K562 (cell line): Measurements from ENCODE around the gene RCC1. TPM values are rescaled to one million over a fixed set of nuclear protein-coding genes. Genes with fewer than 3 reads are reported as not detected.

ENCODE experiments used
- BCOR ChIP-seq: fragments of 450-650 bp; IDR thresholded peaks from 2 replicates; pipeline ENCODE4 v1.6.1; 2016
- CHCHD3 ChIP-seq: fragments of 250-450 bp; sonication (Bioruptor Pico); IDR thresholded peaks from 2 replicates; pipeline ENCODE4 v2.1.2; 2022; ENCODE audit warnings: mild to moderate bottlenecking
- CTBP1 ChIP-seq: fragments of 450-650 bp; IDR thresholded peaks from 2 replicates; pipeline ENCODE4 v1.6.1; 2016; ENCODE audit warnings: borderline replicate concordance
- EHMT2 ChIP-seq: fragments of 450-650 bp; IDR thresholded peaks from 2 replicates; pipeline ENCODE4 v1.6.1; 2018; ENCODE audit warnings: antibody characterized with exemption
- ETV1 ChIP-seq: fragments of 450-650 bp; conservative IDR thresholded peaks from 2 replicates; pipeline ENCODE4 v1.6.1; 2016; ENCODE audit warnings: missing genetic modification characterization, control low read depth, low read depth, missing compliant biosample characterization
- KAT2B ChIP-seq: IDR thresholded peaks from one replicate; pipeline ENCODE4 v1.6.1; 2012; ENCODE audit warnings: low read depth, mild to moderate bottlenecking, control low read depth, inconsistent platforms, low read length, moderate library complexity
- L3MBTL2 ChIP-seq: fragments of 450-650 bp; IDR thresholded peaks from 2 replicates; pipeline ENCODE4 v1.6.1; 2016; ENCODE audit warnings: mild to moderate bottlenecking, moderate library complexity
- MNT ChIP-seq, 2 experiments: fragments of 450-650 bp; conservative IDR thresholded peaks; 2 replicates each; pipeline ENCODE4 v1.6.1; 2017; ENCODE audit warnings: mild to moderate bottlenecking in 2 of 2, moderate library complexity in 2 of 2
- NEUROD1 ChIP-seq: fragments of 150-350 bp; IDR thresholded peaks from 2 replicates; pipeline ENCODE4 v1.6.1; 2014; ENCODE audit warnings: borderline replicate concordance, low read length, low read depth; ENCODE audit not compliant: partially characterized antibody
- NFXL1 ChIP-seq: fragments of 450-650 bp; formaldehyde crosslinking; IDR thresholded peaks from 2 replicates; pipeline ENCODE4 v1.4.0; 2021; ENCODE audit warnings: mild to moderate bottlenecking
- POLR2H ChIP-seq: IDR thresholded peaks from 2 replicates; pipeline ENCODE4 v1.6.1; 2016; ENCODE audit warnings: missing genetic modification characterization, low read depth, mild to moderate bottlenecking, control low read depth, missing compliant biosample characterization, moderate library complexity
- PYGO2 ChIP-seq: fragments of 450-650 bp; IDR thresholded peaks from 2 replicates; pipeline ENCODE4 v1.6.1; 2016; ENCODE audit warnings: mild to moderate bottlenecking, missing genetic modification characterization, moderate library complexity, missing compliant biosample characterization
- RBM14 ChIP-seq: fragments of 200-400 bp; formaldehyde crosslinking; IDR thresholded peaks from 2 replicates; pipeline ENCODE4 v1.6.1; 2018; ENCODE audit warnings: low read depth, mild to moderate bottlenecking, low read length, moderate library complexity, borderline replicate concordance; ENCODE audit not compliant: insufficient read depth
- RBM22 ChIP-seq: fragments of 200-400 bp; formaldehyde crosslinking; IDR thresholded peaks from 2 replicates; pipeline ENCODE4 v1.6.1; 2018; ENCODE audit warnings: low read length, low read depth; ENCODE audit not compliant: poor library complexity, severe bottlenecking
- SETDB1 ChIP-seq: IDR thresholded peaks from one replicate; pipeline ENCODE4 v1.6.1; 2012; ENCODE audit warnings: low read length, control low read depth, inconsistent platforms
- SNAPC5 ChIP-seq: fragments of 250-450 bp; sonication (Bioruptor Pico); IDR thresholded peaks from 2 replicates; pipeline ENCODE4 v1.8.0; 2021; ENCODE audit warnings: moderate library complexity, mild to moderate bottlenecking, inconsistent platforms
- VEZF1 ChIP-seq: fragments of 200-800 bp; sonication (Bioruptor generic); IDR thresholded peaks from 2 replicates; pipeline ENCODE4 v1.6.1; 2017; ENCODE audit warnings: missing genetic modification characterization, missing compliant biosample characterization
- ZBTB11 ChIP-seq, 3 experiments: fragments of 200-800 bp in 1 of 3; fragments of 250-450 bp in 1 of 3; fragments of 450-650 bp in 1 of 3; sonication (Bioruptor Pico) in 1 of 3; sonication (Bioruptor generic) in 1 of 3; formaldehyde crosslinking in 1 of 3; IDR thresholded peaks; 2 replicates each; pipeline versions ENCODE4 v1.6.1 to v1.8.0; 2016 to 2022; ENCODE audit warnings: mild to moderate bottlenecking in 2 of 3, missing genetic modification characterization in 2 of 3, missing compliant biosample characterization in 1 of 3, moderate library complexity in 1 of 3
- ZBTB26 ChIP-seq: fragments of 450-650 bp; formaldehyde crosslinking; IDR thresholded peaks from 2 replicates; pipeline ENCODE4 v1.4.0; 2022; ENCODE audit warnings: missing genetic modification characterization
- ZNF143 ChIP-seq: sonication (generic); formaldehyde crosslinking; IDR thresholded peaks from 2 replicates; pipeline ENCODE4 v1.9.0; 2022; ENCODE audit warnings: mild to moderate bottlenecking, missing genetic modification reagents
- ZNF174 ChIP-seq: fragments of 250-450 bp; sonication (Bioruptor Pico); IDR thresholded peaks from 2 replicates; pipeline ENCODE4 v1.4.0; 2020; ENCODE audit warnings: mild to moderate bottlenecking
- ZNF175 ChIP-seq: fragments of 200-800 bp; sonication (Bioruptor generic); IDR thresholded peaks from 2 replicates; pipeline ENCODE4 v1.6.1; 2016; ENCODE audit warnings: low read depth, mild to moderate bottlenecking, missing genetic modification characterization, missing compliant biosample characterization
- ZNF253 ChIP-seq: fragments of 250-450 bp; sonication (Bioruptor Pico); conservative IDR thresholded peaks from 2 replicates; pipeline ENCODE4 v1.6.1; 2021; ENCODE audit warnings: mild to moderate bottlenecking
- polyA plus RNA-seq, 8 experiments: library from polyadenylated mRNA; depleted of rRNA in 4 of 8; stranded (reverse) in 5 of 8; unstranded in 3 of 8; fragments of >200 nt; fragmentation: Nextera tagmentation in 2 of 8; fragmentation: Illumina TruSeq in 1 of 8; extraction: Ambion mirVana in 2 of 8; extraction: Trizol in 1 of 8; gene quantifications; 2 replicates each; pipeline versions ENCODE4 v1.2.1 to v1.2.3, GENCODE V29; 2011 to 2014; ENCODE audit warnings: inconsistent platforms in 1 of 8, missing spikeins in 1 of 8
- total RNA-seq, 7 experiments: library from RNA; depleted of rRNA in 6 of 7; stranded (reverse); fragments of >200 nt in 6 of 7; fragmentation: Illumina TruSeq in 2 of 7; extraction: Trizol in 2 of 7; gene quantifications; 2 replicates each; pipeline versions ENCODE4 v1.2.1 to v1.2.3, GENCODE V29; 2011 to 2021; ENCODE audit warnings: low replicate concordance in 1 of 7

RCC1 gene
- total and polyA plus RNA-seq, 9 of the 15 experiments (the other 6 are each of a cell fraction or from before 2014, with no cell fraction given) = 16.4 to 202 (median 107) TPM

GRCh38 chr1:28508435-28508754 is 2.6 kb downstream of the RCC1 start (continued):
- TF ChIP-seq ZBTB11 (CRISPR knock-in tag; IDR thresholded peaks at IDR 0.05) = no peak
- no peak for TF ChIP-seq NEUROD1
- no peak for TF ChIP-seq SETDB1
- TF ChIP-seq RBM22 = no peak
- no peak for TF ChIP-seq CTBP1
- no peak for TF ChIP-seq ZBTB26 (CRISPR knock-in tag)
- TF ChIP-seq MNT (conservative IDR thresholded peaks at IDR 0.05) = no peak
- no peak for TF ChIP-seq VEZF1
- no peak for TF ChIP-seq ETV1
- no peak for TF ChIP-seq ZNF175
- no peak for TF ChIP-seq EHMT2
- no peak for TF ChIP-seq PYGO2 (tag)
- no peak for TF ChIP-seq POLR2H (tag)
- no peak for TF ChIP-seq BCOR
- TF ChIP-seq ZNF253 (CRISPR knock-in tag) = peak; percentile 87
- peak; percentile 55; the same call in 1 of the 2 replicates for TF ChIP-seq CHCHD3 (CRISPR knock-in tag)
- no peak for TF ChIP-seq L3MBTL2
- TF ChIP-seq SNAPC5 = no peak
- TF ChIP-seq ZNF143 (CRISPR knock-in tag) = no peak
- no peak for TF ChIP-seq ZNF174 (CRISPR knock-in tag)
- TF ChIP-seq NFXL1 (CRISPR knock-in tag) = no peak; the same call in 1 of the 2 replicates
- TF ChIP-seq KAT2B = no peak
- no peak for TF ChIP-seq RBM14
